CD4-positive, alpha-beta T cell treated with Interferon gamma for 1 hour (primary cell): ENCODE data around the gene TRERF1.

Source experiments
- DNase-seq: peaks from one replicate; pipeline ENCODE4 v3.0.0-alpha.2; 2020

Gene TRERF1

DNA sequence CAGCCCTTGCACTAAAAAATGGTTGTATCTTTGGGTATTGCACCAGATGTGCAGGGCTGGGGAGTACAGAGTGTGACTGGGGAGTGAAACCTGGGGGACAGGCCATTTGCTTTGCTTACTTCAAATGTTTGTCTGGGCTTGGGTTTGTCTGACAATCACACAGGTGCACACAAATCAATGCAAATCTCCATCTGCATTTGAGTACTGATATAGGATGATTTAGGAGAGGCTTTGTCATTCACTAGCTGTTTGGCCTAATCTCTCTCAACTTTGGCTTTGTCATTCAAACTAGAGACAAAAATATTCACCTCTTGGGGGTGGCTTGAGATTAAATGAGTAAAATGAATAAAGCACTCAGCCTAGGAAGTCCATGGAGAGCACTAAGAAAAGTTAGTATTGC is 274.7 kb downstream of the TRERF1 start:
- DNase-seq, result no peak

- DNase-seq, result no peak
These were observed 275.9 kb downstream of the TRERF1 start for GRCh38 chr6:42175860-42176259.
